Progenitor cell of endocrine pancreas (in vitro differentiated cells): ENCODE measurements around the gene CD1D. TPM values are rescaled to one million over a fixed set of nuclear protein-coding genes. Genes with fewer than 3 reads are reported as not detected.
"Not testable (repeated sequence)": the region's sequence is repeated elsewhere in the genome, so short reads cannot be mapped to it uniquely, and the experiment has no call there.

ENCODE experiments used
- DNase-seq: peaks from one replicate; pipeline ENCODE4 v3.0.0; 2021; ENCODE audit warnings: low spot score; ENCODE audit not compliant: unreplicated experiment
- H3K27ac Mint-ChIP-seq: 2 replicates; pipeline ENCODE4 v1.8.0; 2021; ENCODE audit warnings: mild to moderate bottlenecking, moderate library complexity, mixed read lengths
- H3K27me3 Mint-ChIP-seq: 2 replicates; pipeline ENCODE4 v1.8.0; 2021; ENCODE audit warnings: mixed read lengths
- H3K36me3 Mint-ChIP-seq: 2 replicates; pipeline ENCODE4 v1.8.0; 2022; ENCODE audit warnings: mixed read lengths; ENCODE audit not compliant: insufficient read depth
- H3K4me1 Mint-ChIP-seq: 2 replicates; pipeline ENCODE4 v1.8.0; 2021; ENCODE audit warnings: low read depth, mixed read lengths
- H3K4me3 Mint-ChIP-seq: 2 replicates; pipeline ENCODE4 v1.8.0; 2021; ENCODE audit warnings: low read depth, mild to moderate bottlenecking, moderate library complexity, mixed read lengths
- H3K9me3 Mint-ChIP-seq: 2 replicates; pipeline ENCODE4 v1.8.0; 2021; ENCODE audit warnings: low read depth, mixed read lengths
- total RNA-seq: library from RNA; stranded (reverse); gene quantifications from 2 replicates; pipeline ENCODE4 v1.2.1, GENCODE V29; 2021
- TF ChIP-seq, protein P1 (sequence below): fragments of 200-600 bp; sonication (generic); IDR thresholded peaks from one replicate; pipeline ENCODE4 v1.5.0; 2021; ENCODE audit warnings: antibody characterized with exemption, mild to moderate bottlenecking; ENCODE audit not compliant: unreplicated experiment

CD1D gene
- total RNA-seq, 1 donor from 2014 or later = not detected

DNA sequence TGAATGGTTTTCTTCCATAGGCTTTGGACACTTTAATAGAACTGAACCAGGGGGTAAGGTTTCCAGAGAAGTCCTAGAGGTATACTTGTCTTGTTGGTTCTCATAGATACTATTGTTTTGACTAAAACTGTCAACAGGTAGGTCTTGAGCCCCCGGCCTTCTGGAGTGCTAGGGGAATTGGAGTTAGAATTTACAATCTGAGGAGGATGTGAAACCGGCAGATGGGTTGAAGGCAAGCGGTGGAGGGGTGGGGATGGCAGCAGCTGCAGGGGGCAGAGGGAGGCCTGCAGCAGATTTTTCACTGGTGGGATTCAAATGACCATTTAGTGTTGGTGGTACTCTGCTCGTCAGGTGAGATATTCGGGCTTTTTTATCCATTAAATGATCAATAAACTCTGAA lies 4.3 kb upstream of the CD1D start:
- H3K27me3 Mint-ChIP-seq = peaks cover 63% of the 10 kb centered on the region
- no peak for DNase-seq
- no peaks in the 10 kb centered on the region for H3K36me3 Mint-ChIP-seq
- H3K27ac Mint-ChIP-seq = no peak overlapping the region
- no peaks in the 10 kb centered on the region for H3K9me3 Mint-ChIP-seq
- TF ChIP-seq, protein P1, sequence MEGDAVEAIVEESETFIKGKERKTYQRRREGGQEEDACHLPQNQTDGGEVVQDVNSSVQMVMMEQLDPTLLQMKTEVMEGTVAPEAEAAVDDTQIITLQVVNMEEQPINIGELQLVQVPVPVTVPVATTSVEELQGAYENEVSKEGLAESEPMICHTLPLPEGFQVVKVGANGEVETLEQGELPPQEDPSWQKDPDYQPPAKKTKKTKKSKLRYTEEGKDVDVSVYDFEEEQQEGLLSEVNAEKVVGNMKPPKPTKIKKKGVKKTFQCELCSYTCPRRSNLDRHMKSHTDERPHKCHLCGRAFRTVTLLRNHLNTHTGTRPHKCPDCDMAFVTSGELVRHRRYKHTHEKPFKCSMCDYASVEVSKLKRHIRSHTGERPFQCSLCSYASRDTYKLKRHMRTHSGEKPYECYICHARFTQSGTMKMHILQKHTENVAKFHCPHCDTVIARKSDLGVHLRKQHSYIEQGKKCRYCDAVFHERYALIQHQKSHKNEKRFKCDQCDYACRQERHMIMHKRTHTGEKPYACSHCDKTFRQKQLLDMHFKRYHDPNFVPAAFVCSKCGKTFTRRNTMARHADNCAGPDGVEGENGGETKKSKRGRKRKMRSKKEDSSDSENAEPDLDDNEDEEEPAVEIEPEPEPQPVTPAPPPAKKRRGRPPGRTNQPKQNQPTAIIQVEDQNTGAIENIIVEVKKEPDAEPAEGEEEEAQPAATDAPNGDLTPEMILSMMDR = no peak
- peaks cover 6% of the 10 kb centered on the region for H3K4me1 Mint-ChIP-seq
- H3K4me3 Mint-ChIP-seq = no peak overlapping the region

DNA sequence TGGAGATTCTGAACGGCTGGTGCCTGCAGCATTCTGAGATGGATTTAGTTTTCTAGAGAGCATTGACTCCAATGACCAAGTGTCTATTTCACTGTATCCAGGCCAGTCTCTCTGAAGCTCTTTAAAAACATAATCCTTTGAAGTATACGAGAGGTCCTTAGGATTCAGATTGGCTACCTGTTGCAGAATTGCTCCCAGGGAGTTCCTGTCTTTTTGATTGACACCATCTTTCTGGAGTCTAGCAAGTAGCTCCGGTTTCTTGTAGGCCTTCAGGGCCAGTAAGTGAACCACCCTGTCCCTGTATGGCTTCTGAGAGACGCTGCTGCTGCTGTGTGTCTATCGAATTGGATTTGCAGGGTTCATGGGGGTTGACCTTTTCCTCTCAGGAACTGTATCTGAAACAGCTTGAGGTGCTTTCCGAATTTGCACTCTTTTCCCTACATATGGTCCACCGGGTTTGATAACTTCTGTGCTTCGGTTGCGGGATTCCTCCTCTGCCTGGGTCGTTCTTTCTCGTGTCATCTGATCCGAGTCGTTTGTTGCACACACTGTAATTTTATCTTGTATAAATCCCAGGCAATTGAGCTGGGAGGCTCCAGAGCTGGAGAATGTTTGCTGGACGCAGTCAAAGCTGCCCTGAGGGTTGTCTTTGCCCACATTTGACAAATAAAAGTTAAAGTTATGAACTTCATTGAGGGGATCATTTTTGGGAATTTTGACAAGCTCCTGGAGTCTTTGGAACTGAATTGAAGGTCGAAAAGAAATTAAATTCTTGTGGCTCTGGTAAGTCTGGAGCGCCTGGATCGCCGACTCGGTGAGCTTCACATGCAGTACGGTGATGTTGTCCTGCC lies 3.6 kb upstream of the CD1D start:
- not testable (repeated sequence) for H3K4me1 Mint-ChIP-seq, H3K36me3 Mint-ChIP-seq, H3K27ac Mint-ChIP-seq, DNase-seq, H3K9me3 Mint-ChIP-seq
- Mint-ChIP-seq H3K27me3 (peaks cover 64% of the 10 kb centered on the region), H3K4me3 (peak overlapping the region; percentile 58)

DNA sequence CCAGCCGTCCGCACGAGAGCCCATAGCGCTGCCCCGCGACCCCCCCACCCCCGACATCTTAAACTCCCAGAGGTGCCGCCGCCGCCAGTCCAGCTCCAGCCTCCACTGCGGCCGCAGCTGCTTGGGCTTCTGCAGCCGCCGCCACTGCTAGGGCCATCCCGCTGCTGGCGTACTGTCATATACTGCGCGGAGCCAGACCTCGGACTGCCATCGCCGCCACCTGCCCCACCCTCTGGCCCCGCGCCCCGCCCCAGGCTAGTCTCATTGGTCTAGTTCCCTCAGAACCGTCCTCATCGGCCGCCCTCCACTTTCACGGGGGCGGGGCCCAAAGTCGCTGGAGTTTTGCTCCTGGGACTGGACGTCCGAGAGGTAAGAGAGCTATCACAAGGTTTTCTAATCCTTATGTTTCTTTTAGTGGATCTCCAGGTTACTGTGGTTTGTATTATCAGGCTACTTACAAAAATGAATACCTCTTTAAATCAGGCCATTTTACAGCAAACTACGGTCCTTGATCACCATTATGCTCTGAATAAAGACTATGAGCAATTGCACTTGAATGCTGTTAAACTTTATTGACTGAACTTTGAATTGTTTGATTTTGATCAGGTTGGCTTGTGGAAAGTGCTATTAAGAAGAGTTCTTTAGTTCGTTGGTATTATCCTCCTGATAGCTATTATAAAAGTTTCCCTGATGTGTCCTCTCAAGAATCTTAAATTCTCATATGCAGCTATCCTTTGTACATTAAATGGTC lies 2.8 kb upstream of the CD1D start:
- H3K36me3 Mint-ChIP-seq = no peaks in the 10 kb centered on the region
- TF ChIP-seq, protein P1 = no peak
- H3K4me3 Mint-ChIP-seq = peak overlapping the region; percentile 58
- H3K9me3 Mint-ChIP-seq = no peaks in the 10 kb centered on the region
- H3K27ac Mint-ChIP-seq = no peak overlapping the region
- peaks cover 8% of the 10 kb centered on the region for H3K4me1 Mint-ChIP-seq
- peaks cover 72% of the 10 kb centered on the region for H3K27me3 Mint-ChIP-seq
- peak; percentile 54 for DNase-seq

DNA sequence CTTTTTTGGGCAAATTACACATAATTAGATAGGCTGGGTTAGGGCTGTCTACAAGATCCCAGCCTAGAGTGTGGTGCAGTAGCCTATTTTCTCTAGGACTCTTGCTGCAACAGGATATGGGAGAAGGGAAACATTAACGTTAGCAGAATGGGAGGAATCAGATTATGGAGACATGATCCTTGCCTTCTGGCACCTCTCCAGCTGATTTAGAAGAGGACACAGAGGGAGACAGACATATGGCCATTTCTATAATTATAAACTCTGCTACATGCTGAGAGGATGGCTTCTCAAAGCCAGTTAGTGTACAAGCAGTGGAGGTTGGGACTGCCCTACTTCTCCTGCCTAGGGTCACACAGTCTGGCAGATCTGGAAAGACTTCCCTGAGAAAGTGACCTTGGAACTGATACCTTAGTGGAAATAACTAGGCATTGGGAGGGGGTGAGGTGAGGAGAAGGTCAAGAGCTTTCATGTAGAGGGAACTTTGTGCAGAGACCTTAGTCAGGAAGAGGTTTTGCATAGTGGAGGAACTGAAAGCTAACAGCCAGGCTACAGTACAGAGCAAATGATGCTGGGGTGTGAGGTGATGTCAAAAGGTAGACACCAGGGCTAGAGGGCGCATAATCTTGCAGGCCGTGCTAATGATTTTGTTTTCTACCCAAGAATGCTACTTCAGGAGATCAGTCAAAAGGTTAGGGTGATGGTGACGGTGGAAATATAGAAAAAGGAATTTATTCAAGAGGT lies 1.2 kb upstream of the CD1D start:
- Mint-ChIP-seq H3K4me3 (peak overlapping the region; percentile 52), H3K36me3 (no peaks in the 10 kb centered on the region), H3K27me3 (peaks cover 85% of the 10 kb centered on the region), H3K27ac (no peak overlapping the region), H3K9me3 (no peaks in the 10 kb centered on the region), H3K4me1 (peaks cover 8% of the 10 kb centered on the region)
- DNase-seq = no peak
- TF ChIP-seq, protein P1 = no peak

DNA sequence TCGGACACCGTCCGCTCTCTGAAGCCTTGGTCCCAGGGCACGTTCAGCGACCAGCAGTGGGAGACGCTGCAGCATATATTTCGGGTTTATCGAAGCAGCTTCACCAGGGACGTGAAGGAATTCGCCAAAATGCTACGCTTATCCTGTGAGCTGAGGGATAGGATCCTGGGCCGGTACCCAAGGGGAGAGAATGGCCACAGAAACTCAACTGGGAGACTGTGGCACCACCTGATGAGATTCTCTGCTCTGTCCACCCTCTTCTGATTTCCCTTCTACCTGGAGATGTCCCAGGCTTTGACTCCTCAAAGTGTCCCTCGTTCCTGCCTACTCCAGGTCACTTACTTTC lies 855 bp downstream of the CD1D start:
- Mint-ChIP-seq H3K27me3 (peaks cover 81% of the 10 kb centered on the region), H3K27ac (no peak overlapping the region), H3K9me3 (no peaks in the 10 kb centered on the region), H3K4me1 (peaks cover 8% of the 10 kb centered on the region), H3K36me3 (no peaks in the 10 kb centered on the region), H3K4me3 (peak overlapping the region; percentile 73)
- TF ChIP-seq, protein P1 = no peak
- DNase-seq = no peak
